ENCODE results near the gene KPNB1.

KPNB1 gene

DNA sequence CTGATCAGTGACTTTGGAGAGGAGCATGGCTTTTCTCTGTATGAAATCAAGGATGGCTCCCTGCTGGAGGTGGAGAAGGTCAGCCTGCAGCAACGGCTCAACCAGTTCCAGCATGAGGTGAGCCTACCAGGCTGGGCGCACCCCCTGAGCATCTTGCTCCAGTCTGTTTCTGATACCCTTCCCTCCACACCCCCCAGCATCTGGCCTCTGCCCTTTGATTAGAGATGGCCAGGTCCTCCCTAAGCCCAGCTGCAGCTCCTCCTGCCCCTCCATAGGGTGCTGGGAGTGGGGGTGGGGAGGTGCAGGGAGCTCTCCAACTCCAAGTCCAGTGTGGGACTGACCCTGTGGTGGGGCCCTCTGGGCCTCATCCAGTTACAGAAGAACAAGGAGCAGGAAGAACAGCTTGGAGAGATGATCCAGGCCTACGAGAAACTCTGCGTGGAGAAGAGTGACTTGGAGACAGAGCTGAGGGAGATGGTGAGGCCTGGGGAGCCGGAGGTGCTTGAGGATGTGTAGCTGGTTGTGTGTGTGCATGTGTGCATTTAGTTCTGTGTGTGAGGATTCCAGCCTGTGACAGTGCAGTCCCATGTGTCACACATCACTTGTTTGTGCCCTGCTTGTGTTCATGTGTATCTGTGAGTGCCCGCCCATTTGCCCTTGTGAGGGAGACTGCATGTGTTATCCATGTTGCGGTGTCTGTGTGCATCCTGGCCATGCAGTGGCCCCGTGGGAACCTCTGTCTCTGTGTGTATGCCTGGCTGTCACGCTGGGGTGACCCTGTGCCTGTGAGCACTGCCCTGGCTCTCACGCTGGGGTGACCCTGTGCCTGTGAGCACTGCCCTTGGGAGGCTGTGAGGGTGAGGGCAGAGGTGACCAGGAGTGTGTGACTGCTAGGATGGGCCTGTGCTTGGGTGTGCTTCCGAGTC is 47.3 kb downstream of the KPNB1 start:
- no peak for DNase-seq (ENCODE audit: extremely low read depth in 1 of 2, low read depth in 1 of 2)

DNA sequence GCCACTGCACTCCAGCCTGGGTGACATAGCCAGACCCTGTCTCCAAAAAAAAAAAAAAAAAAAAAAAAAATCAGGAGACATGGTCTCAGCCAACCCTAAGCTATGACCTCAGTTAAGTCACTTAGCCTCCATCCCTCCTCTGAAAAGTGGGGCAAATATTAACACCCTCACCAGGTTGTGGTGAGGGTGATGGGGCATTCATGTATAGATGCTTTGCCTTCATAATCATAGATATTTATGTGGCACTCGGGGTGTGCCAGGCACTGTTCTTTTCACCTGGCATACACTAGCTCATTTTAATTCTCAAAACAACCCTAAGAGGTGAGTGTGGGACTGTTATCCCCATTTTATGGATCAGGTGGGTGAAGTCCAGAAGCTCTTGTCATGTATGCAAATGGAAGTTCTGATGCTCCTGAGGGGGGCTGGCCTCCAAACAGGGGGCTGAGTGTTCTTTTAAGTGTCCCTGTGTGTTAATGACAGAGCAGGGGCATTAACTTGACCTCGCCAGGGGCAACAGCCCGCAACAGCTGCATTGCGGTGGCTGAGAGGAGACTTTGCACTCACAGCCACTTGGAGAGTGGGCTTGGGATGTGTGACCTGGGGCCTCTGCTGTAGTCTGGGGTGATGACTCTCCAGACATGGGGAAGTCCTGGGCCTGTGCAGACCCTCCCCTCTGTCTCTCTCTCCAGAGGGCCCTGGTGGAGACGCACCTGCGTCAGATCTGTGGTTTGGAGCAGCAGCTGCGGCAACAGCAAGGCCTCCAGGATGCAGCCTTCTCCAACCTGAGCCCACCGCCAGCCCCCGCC is 48.4 kb downstream of the KPNB1 start:
- no peak for DNase-seq (ENCODE audit: extremely low read depth in 1 of 2, low read depth in 1 of 2)

DNA sequence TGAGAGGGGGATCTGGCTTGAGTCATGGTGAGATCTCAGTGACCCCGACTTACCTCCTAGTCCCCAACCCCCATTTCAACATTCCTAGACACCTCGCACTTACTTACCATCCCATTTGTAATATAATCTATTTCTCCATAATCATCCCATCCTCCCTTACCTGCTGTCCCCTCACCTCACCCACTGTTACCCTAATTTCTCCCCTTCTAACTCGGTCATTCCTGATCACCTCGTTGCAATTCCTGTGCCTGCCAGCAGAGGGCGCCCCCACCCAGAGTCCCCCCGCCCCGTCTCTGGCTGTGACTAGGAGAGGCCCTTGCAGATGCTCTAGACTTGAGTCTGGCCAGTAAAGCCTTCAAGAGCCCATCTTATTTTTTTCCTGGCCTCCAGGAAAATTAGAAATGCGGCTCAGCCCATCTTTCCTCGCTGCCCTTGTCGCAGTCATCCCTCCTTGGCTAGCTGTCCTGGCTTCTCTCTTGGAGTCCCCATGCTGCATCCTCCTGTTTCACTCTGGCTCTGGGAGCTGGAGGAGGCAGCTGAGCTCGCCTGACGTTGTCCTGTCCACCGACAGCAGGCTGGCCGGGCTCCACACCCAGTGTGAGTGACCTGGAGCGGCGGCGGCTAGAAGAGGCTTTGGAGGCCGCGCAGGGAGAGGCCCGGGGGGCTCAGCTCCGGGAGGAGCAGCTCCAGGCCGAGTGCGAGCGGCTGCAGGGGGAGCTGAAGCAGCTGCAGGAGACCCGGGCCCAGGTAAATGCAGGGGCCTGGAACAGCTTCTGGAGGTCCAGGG is 49.2 kb downstream of the KPNB1 start:
- DNase-seq (ENCODE audit: extremely low read depth in 1 of 2, low read depth in 1 of 2): no peak

DNA sequence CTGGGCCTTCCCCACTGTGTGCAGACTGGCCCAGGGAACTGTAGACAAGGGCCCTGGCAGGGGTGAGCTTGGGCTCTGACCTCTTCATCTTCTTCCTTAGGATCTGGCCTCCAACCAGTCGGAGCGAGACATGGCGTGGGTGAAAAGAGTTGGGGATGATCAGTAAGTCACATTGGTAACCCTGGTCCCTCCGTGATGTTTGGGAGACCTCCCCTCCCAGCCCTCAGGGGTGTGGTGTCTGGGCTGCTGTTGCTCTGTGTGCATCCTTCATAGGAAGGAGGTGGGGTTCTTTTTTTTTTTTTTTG is 49.8 kb downstream of the KPNB1 start:
- DNase-seq (ENCODE audit: extremely low read depth in 1 of 2, low read depth in 1 of 2): no peak

DNA sequence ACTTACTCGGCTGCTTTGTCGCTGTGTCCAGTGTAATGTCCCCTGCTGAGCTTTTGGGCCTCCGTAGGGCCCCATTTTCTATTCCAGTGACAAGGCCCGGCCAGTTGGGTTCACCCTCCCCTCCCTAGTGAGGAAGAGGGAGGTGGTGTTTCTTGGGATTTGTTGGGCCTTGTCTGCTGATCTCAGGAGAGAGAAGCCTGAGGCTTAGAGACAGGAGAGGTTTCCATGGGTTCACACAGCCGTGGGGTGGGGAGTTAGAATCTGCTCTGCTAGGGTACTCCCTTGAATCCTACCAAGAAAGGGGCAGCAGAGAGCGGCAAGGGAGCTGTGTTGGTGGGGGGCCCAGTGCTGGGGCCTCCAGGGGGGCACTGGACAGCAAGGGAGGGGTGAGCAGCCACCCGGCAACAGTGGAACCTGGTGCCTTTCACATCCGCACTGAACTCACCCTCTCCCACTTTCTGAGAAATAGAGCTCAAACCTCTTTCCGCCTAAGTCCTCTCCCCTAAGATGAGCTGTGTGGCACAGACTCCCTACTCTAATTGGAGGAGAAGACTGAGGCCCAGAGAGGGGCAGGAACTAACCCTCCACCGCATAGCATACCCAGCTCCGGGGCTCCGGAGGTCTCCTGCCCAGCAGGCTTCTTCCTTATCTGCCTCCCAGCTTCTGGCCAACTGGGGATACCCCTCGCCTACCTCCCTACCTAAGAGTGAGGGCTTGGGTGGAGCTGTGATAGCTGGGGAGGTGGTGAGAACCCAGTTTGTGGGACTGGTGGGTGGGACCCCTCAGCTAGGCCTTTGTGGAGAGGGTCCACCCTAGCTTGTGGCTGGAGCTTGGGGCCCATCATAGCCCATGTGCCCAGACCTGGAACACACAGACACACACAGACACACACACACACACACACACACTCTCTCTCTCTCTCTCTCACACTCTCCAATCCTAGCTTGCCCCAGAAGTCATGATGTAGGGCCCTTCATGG is 51.0 kb downstream of the KPNB1 start:
- no peak for DNase-seq (ENCODE audit: extremely low read depth in 1 of 2, low read depth in 1 of 2)

DNA sequence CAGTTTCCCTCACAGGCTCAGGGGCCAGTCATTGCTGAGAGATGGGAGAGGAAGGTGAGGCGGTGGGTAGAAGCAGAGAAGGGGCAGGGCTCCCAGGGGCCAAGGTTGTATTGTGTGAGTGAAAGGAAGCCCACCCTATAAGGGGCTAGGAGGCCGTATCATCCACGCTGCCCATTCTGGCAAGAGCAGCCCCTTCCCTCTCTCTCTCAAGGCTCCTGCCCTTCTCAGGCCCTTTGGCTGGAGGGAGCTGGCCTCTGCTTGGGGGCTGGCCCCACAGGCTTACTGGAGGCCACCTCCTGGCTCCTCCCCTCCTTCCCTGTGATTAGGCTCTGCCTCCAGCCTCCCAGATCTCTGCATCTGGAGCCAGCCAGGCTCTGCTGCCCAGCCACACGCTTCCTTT is 51.9 kb downstream of the KPNB1 start:
- DNase-seq (ENCODE audit: extremely low read depth in 1 of 2, low read depth in 1 of 2): no peak

DNA sequence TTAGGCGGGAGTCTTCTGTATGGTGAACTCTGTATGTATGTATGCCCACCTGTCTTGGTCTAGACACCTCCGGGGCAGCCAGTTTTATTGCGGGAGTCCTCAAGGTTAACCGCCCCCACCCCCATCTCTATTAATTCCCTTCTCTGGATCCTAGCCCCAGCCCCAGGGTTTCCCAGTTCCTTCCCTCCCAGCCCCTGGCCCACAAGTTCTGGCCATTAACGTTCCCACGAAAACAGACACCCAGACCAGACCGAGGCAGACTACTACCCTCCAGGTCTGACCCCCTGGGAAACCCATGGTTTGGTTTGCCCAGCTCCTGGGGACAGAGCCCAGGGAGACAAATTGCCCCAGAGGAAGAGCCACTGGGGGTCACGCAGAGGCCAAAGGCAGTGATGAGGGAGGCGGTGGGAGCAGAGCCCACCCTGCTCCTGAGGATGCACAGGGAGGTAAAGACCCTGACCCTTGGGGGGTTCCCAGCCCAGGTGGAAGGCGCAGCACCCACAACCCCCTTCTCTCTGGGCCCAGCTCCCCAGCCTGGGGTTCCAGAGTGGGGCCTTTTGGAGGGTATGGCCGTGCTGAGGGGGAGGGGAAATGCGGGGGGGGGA is 52.8 kb downstream of the KPNB1 start:
- DNase-seq (ENCODE audit: extremely low read depth in 1 of 2, low read depth in 1 of 2): no peak

DNA sequence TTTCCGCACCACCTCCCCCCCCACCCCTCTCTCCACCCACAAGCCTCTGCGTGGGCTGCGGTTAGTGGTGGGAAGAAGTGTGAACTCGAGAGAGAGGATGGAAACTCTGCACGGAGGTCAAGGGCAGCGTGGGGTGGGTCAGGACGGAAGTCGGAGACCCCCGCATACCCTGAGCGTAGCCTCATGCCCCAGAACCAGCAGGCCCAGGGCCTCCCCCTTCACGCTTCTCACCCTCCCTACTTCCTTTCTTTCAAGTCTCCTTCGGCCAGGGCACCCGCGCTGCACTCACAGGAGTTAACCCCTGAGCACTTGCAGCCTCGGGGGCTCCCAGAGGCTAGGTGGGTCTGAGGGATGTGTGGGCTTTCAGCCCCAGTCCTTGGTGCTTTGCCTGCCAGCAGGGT is 53.5 kb downstream of the KPNB1 start:
- DNase-seq (ENCODE audit: extremely low read depth in 1 of 2, low read depth in 1 of 2): no peak

DNA sequence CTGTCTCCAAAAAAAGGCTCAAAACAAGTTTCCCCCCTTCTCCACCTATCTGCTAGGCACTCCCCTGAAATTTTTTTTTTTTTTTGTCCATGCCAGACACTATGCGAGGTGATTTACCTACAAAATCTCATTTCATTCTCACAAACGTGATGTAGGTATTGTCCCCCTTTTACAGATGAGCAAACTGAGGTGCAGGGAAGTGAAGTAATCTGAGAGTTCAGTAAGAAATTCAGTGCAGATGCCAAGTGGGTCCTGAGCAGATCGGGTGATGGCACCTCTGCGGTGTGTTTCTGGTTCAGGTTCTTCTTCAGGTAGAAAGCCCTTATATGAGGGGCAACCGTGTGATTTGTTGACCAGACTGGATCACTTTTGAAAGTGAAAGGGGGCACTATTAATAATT is 54.0 kb downstream of the KPNB1 start:
- no peak for DNase-seq (ENCODE audit: extremely low read depth in 1 of 2, low read depth in 1 of 2)

DNA sequence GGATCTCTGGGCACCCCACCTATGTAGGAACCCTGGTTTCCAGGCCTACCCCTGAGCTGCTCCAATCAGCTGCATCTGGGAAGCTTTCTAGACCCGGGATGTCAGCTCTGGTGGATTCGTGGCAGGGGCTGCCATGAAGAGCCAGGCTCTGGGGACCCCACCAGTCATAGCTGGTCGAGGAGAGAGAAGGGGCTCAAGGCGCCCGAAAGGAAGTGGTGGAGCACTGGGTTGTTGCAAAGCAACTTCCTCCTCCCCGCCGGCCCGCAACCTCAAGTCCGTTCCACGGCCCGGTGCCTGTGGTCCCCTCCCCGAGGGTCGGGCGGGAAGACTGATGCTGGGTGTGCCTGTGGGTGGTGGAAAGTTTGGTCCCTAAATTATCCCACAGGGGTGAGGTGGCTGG is 54.4 kb downstream of the KPNB1 start:
- no peak for DNase-seq (ENCODE audit: extremely low read depth in 1 of 2, low read depth in 1 of 2)

DNA sequence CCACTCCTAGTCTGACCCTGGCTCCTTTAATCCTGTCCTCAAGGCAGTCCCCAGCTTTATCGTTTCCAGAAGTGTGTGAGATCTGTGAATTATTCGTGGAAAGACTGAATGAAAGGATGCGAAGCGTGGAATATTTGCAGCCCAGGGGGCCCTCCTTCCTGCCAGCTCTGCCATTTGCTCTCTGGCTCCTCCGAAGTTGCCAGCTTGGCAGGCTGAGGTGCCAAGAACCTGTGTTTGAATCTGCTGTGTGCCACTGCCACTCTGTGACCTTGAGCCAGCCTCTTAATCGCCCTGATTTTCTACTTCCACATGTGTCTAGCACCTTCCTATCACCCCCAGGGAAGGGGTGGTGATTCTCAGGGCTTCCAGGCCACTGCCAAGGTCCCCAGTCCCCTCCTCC is 55.0 kb downstream of the KPNB1 start:
- DNase-seq (ENCODE audit: extremely low read depth in 1 of 2, low read depth in 1 of 2): no peak

DNA sequence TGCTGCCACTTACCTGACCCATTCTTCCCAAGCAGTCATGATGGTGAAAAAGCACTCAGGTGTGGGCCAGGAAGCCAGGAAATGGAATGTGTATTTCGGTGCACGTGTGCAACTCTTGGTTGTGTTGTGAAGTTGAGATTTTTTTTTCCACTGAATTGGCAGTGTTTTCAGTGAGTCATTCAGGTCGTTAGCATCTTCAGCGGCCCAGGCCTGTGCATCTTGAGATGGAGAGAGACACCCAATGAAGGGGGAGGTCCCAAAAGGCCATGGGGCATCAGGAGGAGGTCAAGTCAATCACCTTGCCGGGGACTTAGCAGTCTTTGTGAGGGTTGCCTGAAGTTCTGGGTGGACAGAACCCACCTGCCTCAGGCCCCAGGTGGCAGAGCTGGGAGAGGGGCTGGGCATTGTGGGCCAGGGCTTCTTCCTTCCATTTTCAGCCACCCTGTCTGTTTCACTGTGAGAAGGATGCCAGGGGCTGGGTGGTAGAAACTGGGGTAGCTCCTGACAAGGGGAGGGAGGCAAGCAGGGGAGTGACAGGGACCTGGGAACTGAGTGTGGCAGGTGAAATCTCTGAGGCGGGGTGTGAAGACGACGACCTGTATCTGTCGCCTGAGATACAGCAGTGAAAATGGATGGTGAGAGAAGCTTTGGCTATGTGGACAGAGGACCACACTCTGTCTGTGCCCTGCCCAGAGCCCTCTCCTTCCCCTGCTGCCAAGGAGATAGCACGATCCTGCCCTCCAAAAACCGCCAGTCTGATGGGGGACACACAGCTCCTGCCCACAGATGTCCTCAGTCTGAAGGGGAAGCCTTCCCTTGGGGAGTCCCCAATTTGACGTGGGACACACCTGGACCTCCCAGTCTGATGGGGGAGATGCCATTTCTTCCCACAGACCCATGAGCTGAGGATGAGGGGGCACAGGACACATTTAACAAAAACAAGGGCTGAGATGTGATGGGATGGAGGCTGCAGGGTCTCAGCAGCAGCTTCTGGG is 56.1 kb downstream of the KPNB1 start:
- no peak for DNase-seq (ENCODE audit: extremely low read depth in 1 of 2, low read depth in 1 of 2)

DNA sequence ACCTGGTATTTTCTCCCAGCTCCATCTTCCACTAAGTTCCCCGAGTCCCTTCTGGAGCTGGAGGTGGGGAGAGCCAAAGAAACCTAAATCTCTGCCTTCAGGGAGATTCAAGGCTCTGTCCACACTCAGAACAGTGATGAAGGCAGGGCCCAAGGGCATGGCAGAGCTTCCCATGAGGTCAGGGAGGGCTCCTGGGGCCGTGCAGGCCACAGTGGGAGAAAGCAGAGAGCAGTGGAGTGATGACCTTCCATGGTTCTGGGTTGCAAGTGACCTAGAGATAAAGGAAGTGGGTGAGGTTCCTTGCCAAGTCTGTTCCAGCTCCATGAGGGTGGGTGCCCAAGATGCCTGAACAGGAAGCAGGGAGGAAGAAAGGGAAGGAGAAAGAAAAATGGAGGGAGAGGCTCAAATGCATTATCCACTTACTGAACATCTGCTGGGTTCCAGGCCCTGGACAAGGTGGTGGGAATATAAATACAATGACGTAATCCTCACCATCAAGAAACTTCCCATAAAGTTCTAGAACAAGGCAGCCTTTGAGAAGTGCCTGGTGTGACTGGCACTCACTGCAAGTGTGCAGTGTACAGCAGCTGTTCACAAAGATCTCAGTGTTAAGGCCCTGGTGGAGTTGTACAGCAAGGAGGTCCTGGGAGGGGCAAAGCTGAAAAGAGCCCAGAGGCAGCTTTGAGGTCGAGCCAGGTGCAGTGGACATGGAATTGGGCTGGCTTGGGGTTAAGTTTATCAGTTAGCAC is 57.5 kb downstream of the KPNB1 start:
- no peak for DNase-seq (ENCODE audit: extremely low read depth in 1 of 2, low read depth in 1 of 2)

DNA sequence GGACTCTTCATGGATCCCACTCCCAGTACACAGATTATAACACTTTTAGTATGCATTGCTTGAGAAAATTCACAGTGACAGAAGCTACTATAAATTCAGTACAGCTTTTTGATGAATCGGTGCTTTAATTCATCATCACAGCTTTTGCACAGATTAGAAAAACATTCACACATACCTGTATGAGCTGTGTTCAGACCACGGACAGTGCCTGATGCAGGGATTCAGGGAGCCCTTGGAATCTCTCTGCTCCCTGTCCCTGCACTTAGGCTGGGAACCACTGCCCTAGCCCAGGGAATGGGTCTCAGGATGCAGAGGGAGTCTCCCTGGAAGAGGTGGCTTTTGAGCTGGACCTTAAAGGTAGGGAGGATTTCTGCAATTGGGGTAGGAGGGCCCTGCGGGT is 58.2 kb downstream of the KPNB1 start:
- DNase-seq (ENCODE audit: extremely low read depth in 1 of 2, low read depth in 1 of 2): no peak

DNA sequence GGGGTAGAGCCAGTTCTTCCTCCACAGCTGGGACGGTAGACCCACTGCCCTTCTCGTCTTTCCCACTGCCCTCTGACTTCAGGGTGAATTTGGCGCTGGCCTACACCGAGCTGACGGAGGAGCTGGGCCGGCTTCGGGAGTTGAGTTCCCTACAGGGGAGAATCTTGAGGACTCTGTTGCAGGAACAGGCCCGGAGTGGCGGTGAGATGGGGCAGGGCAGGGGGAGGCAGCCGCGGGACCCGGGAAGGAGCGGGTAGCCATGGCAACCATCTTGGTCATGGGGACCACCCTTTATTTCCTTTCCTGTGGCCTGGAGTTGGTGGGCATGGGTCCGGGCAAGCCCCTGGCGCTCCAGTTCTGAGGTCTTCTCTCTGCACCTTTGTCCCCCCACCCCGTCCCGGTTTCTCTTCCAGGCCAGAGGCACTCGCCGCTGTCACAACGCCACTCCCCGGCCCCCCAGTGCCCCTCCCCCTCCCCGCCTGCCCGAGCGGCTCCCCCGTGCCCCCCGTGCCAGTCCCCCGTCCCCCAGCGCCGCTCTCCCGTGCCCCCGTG is 58.7 kb downstream of the KPNB1 start:
- DNase-seq (ENCODE audit: extremely low read depth in 1 of 2, low read depth in 1 of 2): no peak

DNA sequence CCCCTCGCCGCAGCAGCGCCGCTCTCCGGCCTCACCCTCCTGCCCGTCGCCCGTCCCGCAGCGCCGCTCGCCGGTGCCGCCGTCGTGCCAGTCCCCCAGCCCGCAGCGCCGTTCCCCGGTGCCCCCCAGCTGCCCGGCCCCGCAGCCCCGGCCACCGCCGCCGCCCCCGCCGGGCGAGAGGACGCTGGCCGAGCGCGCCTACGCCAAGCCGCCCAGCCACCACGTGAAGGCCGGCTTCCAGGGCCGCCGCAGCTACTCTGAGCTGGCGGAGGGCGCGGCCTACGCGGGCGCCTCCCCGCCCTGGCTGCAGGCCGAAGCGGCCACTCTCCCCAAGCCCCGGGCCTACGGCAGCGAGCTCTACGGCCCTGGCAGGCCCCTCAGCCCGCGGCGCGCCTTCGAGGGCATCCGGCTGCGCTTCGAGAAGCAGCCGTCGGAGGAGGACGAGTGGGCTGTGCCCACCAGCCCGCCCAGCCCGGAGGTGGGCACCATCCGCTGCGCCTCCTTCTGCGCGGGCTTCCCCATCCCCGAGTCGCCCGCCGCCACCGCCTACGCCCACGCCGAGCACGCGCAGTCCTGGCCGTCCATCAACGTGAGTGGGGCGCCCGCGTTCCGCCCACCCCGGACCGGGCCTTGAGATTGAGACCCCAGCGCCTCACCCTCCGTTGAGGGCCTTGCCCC is 59.3 kb downstream of the KPNB1 start:
- no peak for DNase-seq (ENCODE audit: extremely low read depth in 1 of 2, low read depth in 1 of 2)

DNA sequence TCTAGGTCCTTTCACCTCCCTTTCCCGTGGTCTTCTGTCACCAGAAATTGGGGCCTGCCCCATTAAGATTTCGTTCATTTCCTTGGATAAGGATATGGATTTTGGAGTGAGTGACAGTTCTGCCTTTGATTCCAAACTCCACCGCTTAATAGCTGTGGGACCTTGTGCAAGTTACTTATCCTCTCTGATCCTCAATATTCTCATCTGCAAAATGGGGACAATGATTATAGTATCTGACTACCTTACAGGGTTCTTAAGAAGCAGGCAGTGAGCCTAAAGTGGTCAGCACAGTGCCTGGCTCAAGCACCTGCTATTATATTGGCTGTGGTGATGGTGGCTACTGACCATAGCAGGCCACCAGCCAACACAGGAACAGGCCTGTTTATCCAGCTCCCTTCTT is 59.9 kb downstream of the KPNB1 start:
- DNase-seq (ENCODE audit: extremely low read depth in 1 of 2, low read depth in 1 of 2): no peak
